HG02588 (cell line): ENCODE results near the gene ZNF276.

ENCODE experiments used
- ATAC-seq: cut with Tn5 transposase; IDR thresholded peaks from one replicate; pipeline ENCODE4 v1.9.1; 2021; ENCODE audit warnings: mild to moderate bottlenecking, moderate library complexity; ENCODE audit not compliant: unreplicated experiment

Gene ZNF276

GRCh38 chr16:89711601-89712273 lies 9.6 kb upstream of the ZNF276 start:
- no peak for ATAC-seq

- ATAC-seq, result no peak
Observed at GRCh38 chr16:89712274-89712781, 9.0 kb upstream of the ZNF276 start.

- no peak for ATAC-seq
Observed at GRCh38 chr16:89716493-89716892, 4.8 kb upstream of the ZNF276 start.

- ATAC-seq, result no peak
Observed at GRCh38 chr16:89716916-89717687, 4.2 kb upstream of the ZNF276 start.

GRCh38 chr16:89717688-89718505 lies 3.4 kb upstream of the ZNF276 start:
- no peak for ATAC-seq

GRCh38 chr16:89720551-89720812 lies 855 bp upstream of the ZNF276 start:
- peak; percentile 19 for ATAC-seq

GRCh38 chr16:89721546-89722391 lies 432 bp downstream of the ZNF276 start:
- ATAC-seq, result peak; percentile 27

- ATAC-seq, result peak; percentile 4
Observed at GRCh38 chr16:89722392-89723278, 1.3 kb downstream of the ZNF276 start.

- ATAC-seq, result no peak
Observed at GRCh38 chr16:89723279-89724250, 2.2 kb downstream of the ZNF276 start.

- ATAC-seq, result no peak
Observed at GRCh38 chr16:89727406-89728120, 6.2 kb downstream of the ZNF276 start.

GRCh38 chr16:89729293-89729692 lies 8.0 kb downstream of the ZNF276 start:
- no peak for ATAC-seq

- no peak for ATAC-seq
Observed at GRCh38 chr16:89729863-89730593, 8.7 kb downstream of the ZNF276 start.

GRCh38 chr16:89730610-89731234 lies 9.4 kb downstream of the ZNF276 start:
- no peak for ATAC-seq

GRCh38 chr16:89732142-89732917 lies 11.0 kb downstream of the ZNF276 start:
- no peak for ATAC-seq

GRCh38 chr16:89732918-89733242 lies 11.5 kb downstream of the ZNF276 start:
- no peak for ATAC-seq

GRCh38 chr16:89733322-89733721 lies 12.0 kb downstream of the ZNF276 start:
- ATAC-seq, result no peak
